Posterior vena cava (tissue), 2 donors: ENCODE results near the gene MYO9A. TPM values are rescaled to one million over a fixed set of nuclear protein-coding genes. Genes with fewer than 3 reads are reported as not detected.
"Not testable (repeated sequence)": the region's sequence is repeated elsewhere in the genome, so short reads cannot be mapped to it uniquely, and the experiment has no call there.

Experiments used
- DNase-seq: peaks from one replicate; pipeline ENCODE4 v3.0.0-alpha.2; 2020; ENCODE audit warnings: low spot score
- intact Hi-C, 2 donors: fragments of 100-400 bp; cut with DNase I; formaldehyde crosslinking; loops; one replicate each; pipeline versions ENCODE4 v1.14.1 to v1.14.2; 2022 to 2023
- total RNA-seq, 2 donors: library from RNA; stranded (reverse); fragmentation: NEBNext Ultra II Directional; extraction: Animal tissue kit (Norgen Biotek cat#: 25700); gene quantifications; one replicate each; pipeline ENCODE4 v1.2.1, GENCODE V29; 2021
- donor health status: DM: yes; HTN: yes; CAD: no.
- donor health status: DM: yes; HTN: yes; CAD: no.

MYO9A gene
- total RNA-seq, 2 donors from 2014 or later: 61.4 to 68.2 TPM

GRCh38 chr15:71921191-71921590 lies 196.8 kb downstream of the MYO9A start:
- intact Hi-C loops: no loop called here
- DNase-seq: no peak

GRCh38 chr15:71920573-71920972 lies 197.4 kb downstream of the MYO9A start:
- intact Hi-C loops: no loop called here

GRCh38 chr15:71916834-71917233 lies 201.1 kb downstream of the MYO9A start:
- intact Hi-C loops: no loop called here
- no peak for DNase-seq

More at GRCh38 chr15:71920573-71920972, 197.4 kb downstream of the MYO9A start:
- no peak for DNase-seq

GRCh38 chr15:71914092-71914491 lies 203.9 kb downstream of the MYO9A start:
- intact Hi-C loops: no loop called here
- no peak for DNase-seq

- no peak for DNase-seq
- intact Hi-C loops: no loop called here
Observed at GRCh38 chr15:71899674-71900073, 218.3 kb downstream of the MYO9A start.

GRCh38 chr15:71893691-71894090 lies 224.3 kb downstream of the MYO9A start:
- DNase-seq: no peak
- intact Hi-C loops: no loop called here

- no peak for DNase-seq
- intact Hi-C loops: no loop called here
Observed at GRCh38 chr15:71892335-71892734, 225.6 kb downstream of the MYO9A start.

- intact Hi-C loops: no loop called here
- DNase-seq: no peak
Observed at GRCh38 chr15:71891026-71891425, 226.9 kb downstream of the MYO9A start.

GRCh38 chr15:71889947-71890346 lies 228.0 kb downstream of the MYO9A start:
- DNase-seq: no peak
- intact Hi-C loops: no loop called here

- DNase-seq: no peak
- intact Hi-C loops: no loop called here
Observed at GRCh38 chr15:71889385-71889784, 228.6 kb downstream of the MYO9A start.

- DNase-seq: no peak
- intact Hi-C loops: no loop called here
Observed at GRCh38 chr15:71888797-71889196, 229.2 kb downstream of the MYO9A start.

GRCh38 chr15:71885390-71885789 lies 232.6 kb downstream of the MYO9A start:
- DNase-seq: no peak
- intact Hi-C loops: no loop called here

GRCh38 chr15:71883447-71883846 lies 234.5 kb downstream of the MYO9A start:
- no peak for DNase-seq
- intact Hi-C loops: no loop called here

- no peak for DNase-seq
- intact Hi-C loops: no loop called here
Observed at GRCh38 chr15:71880276-71880675, 237.7 kb downstream of the MYO9A start.

GRCh38 chr15:71874245-71874644 lies 243.7 kb downstream of the MYO9A start:
- intact Hi-C loops: no loop called here

GRCh38 chr15:71858232-71858631 lies 259.7 kb downstream of the MYO9A start:
- DNase-seq, intact Hi-C loops: not testable (repeated sequence)

More at GRCh38 chr15:71874245-71874644, 243.7 kb downstream of the MYO9A start:
- DNase-seq: no peak

- intact Hi-C loops: no loop called here
- no peak for DNase-seq
Observed at GRCh38 chr15:71853543-71853942, 264.4 kb downstream of the MYO9A start.

GRCh38 chr15:71844916-71845315 lies 273.0 kb downstream of the MYO9A start:
- no peak for DNase-seq
- intact Hi-C loops: no loop called here

- intact Hi-C loops: no loop called here
- DNase-seq: no peak
Observed at GRCh38 chr15:71841563-71841962, 276.4 kb downstream of the MYO9A start.

GRCh38 chr15:71830981-71831380 lies 287.0 kb downstream of the MYO9A start:
- no peak for DNase-seq
- intact Hi-C loops: no loop called here

GRCh38 chr15:71826196-71826595 lies 291.8 kb downstream of the MYO9A start:
- no peak for DNase-seq
- intact Hi-C loops: no loop called here
